Measurements from ENCODE around the gene SUSD1. TPM values are rescaled to one million over a fixed set of nuclear protein-coding genes. Genes with fewer than 3 reads are reported as not detected.

SUSD1 gene
- polyA plus RNA-seq, 3 donors = 32.6 to 41.6 (median 34.5) TPM

DNA sequence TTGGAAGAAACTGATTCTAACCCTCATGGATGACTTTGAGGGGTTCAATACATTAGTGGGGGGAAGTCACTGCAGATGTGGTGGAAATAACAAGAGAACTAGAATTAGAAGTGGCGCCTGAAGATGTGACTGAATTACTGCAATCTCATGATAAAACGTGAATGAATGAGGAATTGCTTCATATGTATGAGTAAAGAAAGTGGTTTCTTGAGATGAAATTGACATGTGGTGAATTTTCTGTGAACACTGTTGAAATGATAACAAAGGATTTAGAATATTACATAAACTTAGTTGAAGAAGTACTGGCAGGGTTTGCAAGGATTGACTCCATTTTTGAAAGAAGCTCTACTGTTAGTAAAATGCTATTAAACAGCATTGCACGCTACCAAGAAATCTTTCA lies 165.4 kb downstream of the SUSD1 start:
- no peak for DNase-seq (ENCODE audit: extremely low read depth in 1 of 11, low read depth in 9 of 11, low spot score in 4 of 11)

DNA sequence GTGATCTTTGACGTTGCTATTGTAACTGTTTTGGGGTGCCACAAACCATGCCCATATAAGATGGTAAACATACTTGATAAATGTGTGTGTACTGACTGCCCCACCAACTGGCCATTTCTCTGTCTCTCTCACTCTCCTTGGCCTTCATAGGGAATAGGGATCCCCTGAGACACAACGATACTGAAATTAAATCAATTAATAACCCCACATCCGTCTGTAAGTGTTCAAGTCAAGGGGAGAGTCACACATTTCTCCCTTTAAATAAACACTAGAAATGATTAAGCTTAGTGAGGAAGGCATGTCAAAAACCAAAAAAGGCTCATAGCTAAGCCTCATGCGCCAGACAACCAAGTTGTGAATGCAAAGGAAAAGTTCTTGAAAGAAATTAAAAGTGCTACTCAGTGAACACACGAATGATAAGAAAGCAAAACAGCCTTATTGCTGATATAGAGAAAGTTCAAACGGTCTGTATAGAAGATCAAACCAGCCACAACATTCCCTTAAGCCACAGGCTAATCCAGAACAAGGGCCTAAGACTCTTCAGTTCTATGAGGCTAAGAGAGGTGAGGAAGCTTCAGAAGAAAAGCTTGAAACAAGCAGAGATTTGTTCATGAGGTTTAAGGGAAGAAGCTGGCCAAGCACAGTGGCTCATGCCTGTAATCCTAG lies 167.4 kb downstream of the SUSD1 start:
- no peak for DNase-seq (ENCODE audit: extremely low read depth in 1 of 11, low read depth in 9 of 11, low spot score in 4 of 11)

- DNase-seq (ENCODE audit: extremely low read depth in 1 of 11, low read depth in 9 of 11, low spot score in 4 of 11) = no peak
Measured at GRCh38 chr9:112006361-112007020, 168.6 kb downstream of the SUSD1 start.

GRCh38 chr9:112005939-112006338 lies 169.2 kb downstream of the SUSD1 start:
- DNase-seq (ENCODE audit: extremely low read depth in 1 of 11, low read depth in 9 of 11, low spot score in 4 of 11) = no peak

- no peak for DNase-seq (ENCODE audit: extremely low read depth in 1 of 11, low read depth in 9 of 11, low spot score in 4 of 11)
Measured at GRCh38 chr9:112003538-112003937, 171.6 kb downstream of the SUSD1 start.

DNA sequence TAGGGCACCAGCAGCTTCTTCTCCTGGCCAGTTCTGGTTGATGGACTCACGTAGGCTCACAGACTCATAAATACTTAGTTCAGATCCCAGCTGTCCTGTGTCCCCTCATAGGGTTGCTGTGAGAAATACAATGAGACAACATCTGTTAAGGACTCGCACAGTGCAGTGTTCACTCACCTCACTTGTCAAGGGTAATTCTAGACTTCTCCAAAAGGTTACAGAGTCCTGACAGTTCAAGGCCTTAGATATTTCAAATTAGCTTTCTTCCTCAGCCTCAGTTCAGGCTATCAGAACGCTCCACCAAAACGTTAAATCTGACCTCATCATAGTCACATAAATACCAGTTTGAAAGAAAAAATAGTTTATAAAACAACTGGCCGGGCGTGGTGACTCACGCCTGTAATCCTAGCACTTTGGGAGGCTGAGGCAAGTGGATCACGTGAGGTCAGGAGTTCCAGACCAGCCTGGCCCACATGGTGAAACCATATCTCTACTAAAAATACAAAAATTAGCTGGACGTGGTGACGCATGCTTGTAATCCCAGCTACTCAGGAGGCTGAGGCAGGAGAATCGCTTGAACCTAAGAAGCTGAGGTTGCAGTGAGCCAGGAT lies 172.1 kb downstream of the SUSD1 start:
- no peak for DNase-seq (ENCODE audit: extremely low read depth in 1 of 11, low read depth in 9 of 11, low spot score in 4 of 11)

GRCh38 chr9:112002131-112002846 lies 172.8 kb downstream of the SUSD1 start:
- no peak for DNase-seq (ENCODE audit: extremely low read depth in 1 of 11, low read depth in 9 of 11, low spot score in 4 of 11)

GRCh38 chr9:112000743-112001142 lies 174.4 kb downstream of the SUSD1 start:
- DNase-seq (ENCODE audit: extremely low read depth in 1 of 11, low read depth in 9 of 11, low spot score in 4 of 11) = no peak

DNA sequence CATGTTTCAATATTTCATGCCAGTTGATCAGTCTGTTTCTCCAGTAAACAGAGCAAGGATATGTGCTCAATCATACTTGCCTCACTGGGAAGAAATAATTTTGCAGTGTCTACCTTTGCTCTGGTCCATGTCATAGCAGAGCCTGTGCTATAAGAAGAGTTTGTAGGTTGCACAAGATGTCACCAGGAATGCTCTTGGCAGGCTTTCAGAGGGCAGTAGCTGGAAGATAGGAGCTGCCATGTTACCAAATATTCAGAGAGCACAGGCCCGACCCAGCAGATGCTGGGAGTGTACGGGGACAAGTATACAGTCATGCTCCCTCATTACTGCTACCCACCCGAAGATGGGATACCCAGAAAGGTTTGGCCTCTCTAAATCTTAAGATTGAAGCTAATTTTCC lies 175.8 kb downstream of the SUSD1 start:
- DNase-seq (ENCODE audit: extremely low read depth in 1 of 11, low read depth in 9 of 11, low spot score in 4 of 11) = no peak

GRCh38 chr9:111997831-111998230 lies 177.3 kb downstream of the SUSD1 start:
- no peak for DNase-seq (ENCODE audit: extremely low read depth in 1 of 11, low read depth in 9 of 11, low spot score in 4 of 11)

DNA sequence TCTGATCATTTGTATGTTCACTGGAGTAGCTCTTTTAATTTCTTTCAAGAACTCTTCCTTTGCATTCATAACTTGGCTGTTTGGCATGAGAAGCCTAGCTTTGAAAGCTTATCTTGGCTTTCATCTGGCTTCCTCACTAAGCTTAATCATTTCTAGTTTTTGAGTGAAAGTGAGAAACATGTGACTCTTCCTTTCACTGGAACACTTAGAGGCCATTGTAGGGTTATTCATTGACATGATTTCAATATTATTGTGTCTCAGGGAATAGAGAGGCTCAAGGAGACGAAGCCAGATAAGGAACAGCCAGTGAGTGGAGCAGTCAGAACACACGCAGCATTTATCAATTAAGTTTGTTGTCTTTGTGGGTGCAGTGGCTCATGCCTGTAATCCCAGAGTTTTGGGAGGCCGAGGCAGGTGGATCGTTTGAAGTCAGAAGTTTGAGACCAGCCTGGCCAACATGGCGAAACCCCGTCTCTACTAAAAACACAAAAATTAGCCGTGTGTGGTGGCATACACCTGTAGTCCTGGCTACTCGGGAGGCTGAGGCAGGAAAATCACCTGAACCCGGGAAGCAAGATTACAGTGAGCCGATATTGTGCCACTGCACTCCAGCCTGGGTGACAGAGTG lies 180.2 kb downstream of the SUSD1 start:
- DNase-seq (ENCODE audit: extremely low read depth in 1 of 11, low read depth in 9 of 11, low spot score in 4 of 11) = no peak

DNA sequence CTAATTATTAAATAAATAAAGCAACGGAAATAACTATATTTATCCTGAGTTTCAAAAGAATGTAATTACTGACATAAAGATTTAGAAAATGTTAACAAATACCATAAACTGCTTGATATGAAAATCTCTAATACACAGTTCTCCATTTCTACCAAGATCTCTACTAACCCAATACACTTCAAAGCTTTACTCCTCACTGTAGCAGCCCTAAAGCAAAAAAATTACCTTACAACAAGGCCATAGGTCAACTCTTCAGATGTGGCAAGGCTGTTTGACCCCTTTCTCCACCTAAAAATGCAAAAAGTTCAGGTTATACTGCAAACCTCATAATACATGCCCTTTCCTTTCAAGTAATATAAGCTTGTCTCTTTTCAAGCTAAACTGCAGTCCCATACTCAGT lies 181.8 kb downstream of the SUSD1 start:
- DNase-seq (ENCODE audit: extremely low read depth in 1 of 11, low read depth in 9 of 11, low spot score in 4 of 11) = no peak

DNA sequence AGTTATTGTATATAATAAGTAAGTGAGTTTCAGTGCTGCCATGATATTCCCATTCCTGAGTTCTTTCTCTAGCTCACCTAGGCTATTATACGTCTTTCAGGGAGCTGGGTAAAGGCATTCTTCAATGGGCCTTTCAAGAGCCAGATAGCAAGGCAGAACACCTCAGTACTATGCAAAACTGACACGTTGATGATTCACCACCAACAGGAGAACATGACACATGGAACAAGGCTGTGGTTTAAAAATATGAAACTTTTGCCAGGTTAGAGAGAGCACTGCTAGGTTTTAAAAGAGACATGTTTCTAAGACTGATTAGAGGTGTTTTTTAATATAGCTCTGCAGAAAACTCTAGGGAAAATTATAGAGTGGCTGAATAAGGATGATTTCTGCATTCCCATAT lies 182.6 kb downstream of the SUSD1 start:
- DNase-seq (ENCODE audit: extremely low read depth in 1 of 11, low read depth in 9 of 11, low spot score in 4 of 11) = no peak

GRCh38 chr9:111991179-111991578 lies 183.9 kb downstream of the SUSD1 start:
- no peak for DNase-seq (ENCODE audit: extremely low read depth in 1 of 11, low read depth in 9 of 11, low spot score in 4 of 11)

Other genes with a start within 250 kb of the SUSD1 start
- 100 to 1,000 TPM in 1 of 3 donors, 10 to 100 TPM in 2; 80.2 to 116 (median 99.9) TPM for gene PTBP3, start 158.3 kb upstream of the SUSD1 start, polyA plus RNA-seq (ENCODE audit: insufficient read length in 3 of 3)
- gene HSDL2, start 204.8 kb upstream of the SUSD1 start, polyA plus RNA-seq (ENCODE audit: insufficient read length in 3 of 3) = 100 to 1,000 TPM; 106 to 131 (median 114) TPM

Data from renal cortex interstitium (tissue), 11 donors.